HEK293T (cell line): ENCODE measurements around the gene FGF14.

ENCODE experiments used
- CTCF ChIA-PET: fragments of 350-600 bp; formaldehyde crosslinking; extraction: SDS; loops from one replicate; lab custom pipeline; 2021; ENCODE audit warnings: antibody characterized with exemption, inconsistent platforms; lab: Yijun Ruan, JAX
- POLR2A ChIA-PET: fragments of 350-600 bp; formaldehyde crosslinking; extraction: SDS; loops from one replicate; lab custom pipeline; 2020; ENCODE audit warnings: antibody characterized with exemption, inconsistent platforms; lab: Yijun Ruan, JAX
- DNase-seq: peaks from one replicate; pipeline ENCODE4 v3.0.0; 2012; ENCODE audit warnings: mixed read lengths; ENCODE audit errors: extremely low spot score
- ARNT ChIP-seq: fragments of 450-650 bp; IDR thresholded peaks from 2 replicates; pipeline ENCODE4 v1.6.1; 2017; ENCODE audit warnings: mild to moderate bottlenecking
- BHLHE40 ChIP-seq: fragments of 450-650 bp; IDR thresholded peaks from 2 replicates; pipeline ENCODE4 v1.6.1; 2016; ENCODE audit warnings: mild to moderate bottlenecking, moderate library complexity, borderline replicate concordance
- CTBP1 ChIP-seq: fragments of 450-650 bp; IDR thresholded peaks from 2 replicates; pipeline ENCODE4 v1.6.1; 2016; ENCODE audit warnings: borderline replicate concordance
- ELF4 ChIP-seq: fragments of 450-650 bp; IDR thresholded peaks from 2 replicates; pipeline ENCODE4 v1.6.1; 2017; ENCODE audit warnings: antibody characterized with exemption
- FOXA1 ChIP-seq: fragments of 450-650 bp; IDR thresholded peaks from 2 replicates; pipeline ENCODE4 v1.6.1; 2016; ENCODE audit warnings: mild to moderate bottlenecking
- FOXK2 ChIP-seq: fragments of 450-650 bp; IDR thresholded peaks from 2 replicates; pipeline ENCODE4 v1.6.1; 2016; ENCODE audit warnings: mild to moderate bottlenecking
- FOXM1 ChIP-seq: fragments of 450-650 bp; IDR thresholded peaks from 2 replicates; pipeline ENCODE4 v1.6.1; 2017; ENCODE audit warnings: mild to moderate bottlenecking, borderline replicate concordance
- HDGF ChIP-seq: fragments of 450-650 bp; IDR thresholded peaks from 2 replicates; pipeline ENCODE4 v1.6.1; 2017; ENCODE audit warnings: antibody characterized with exemption, borderline replicate concordance
- L3MBTL2 ChIP-seq: fragments of 450-650 bp; conservative IDR thresholded peaks from 2 replicates; pipeline ENCODE4 v1.6.1; 2016; ENCODE audit warnings: mild to moderate bottlenecking
- LEF1 ChIP-seq: fragments of 450-650 bp; IDR thresholded peaks from 2 replicates; pipeline ENCODE4 v1.6.1; 2017; ENCODE audit warnings: mild to moderate bottlenecking, borderline replicate concordance
- NFRKB ChIP-seq: fragments of 450-650 bp; IDR thresholded peaks from 2 replicates; pipeline ENCODE4 v1.6.1; 2016; ENCODE audit warnings: mild to moderate bottlenecking, moderate library complexity
- SP1 ChIP-seq: fragments of 450-650 bp; IDR thresholded peaks from 2 replicates; pipeline ENCODE4 v1.6.1; 2017
- SUZ12 ChIP-seq: fragments of 450-650 bp; IDR thresholded peaks from 2 replicates; pipeline ENCODE4 v1.6.1; 2016; ENCODE audit warnings: mild to moderate bottlenecking
- TARDBP ChIP-seq: fragments of 450-650 bp; IDR thresholded peaks from 2 replicates; pipeline ENCODE4 v1.6.1; 2016
- ZNF384 ChIP-seq: fragments of 450-650 bp; IDR thresholded peaks from 2 replicates; pipeline ENCODE4 v1.6.1; 2016
- TF ChIP-seq, protein P1 (sequence below): fragments of 450-650 bp; IDR thresholded peaks from 2 replicates; pipeline ENCODE4 v1.6.1; 2016

The FGF14 gene

GRCh38 chr13:101876951-101877350, 524.9 kb downstream of the FGF14 start:
- no peak for DNase-seq
- POLR2A ChIA-PET = no interaction called here
- CTCF ChIA-PET = no interaction called here
- TF ChIP-seq FOXM1 = no peak
- TF ChIP-seq CTBP1 = no peak
- no peak for TF ChIP-seq HDGF
- TF ChIP-seq TARDBP = no peak
- TF ChIP-seq ZNF384 = no peak
- no peak for TF ChIP-seq LEF1
- TF ChIP-seq SUZ12 = no peak
- TF ChIP-seq, protein P1, sequence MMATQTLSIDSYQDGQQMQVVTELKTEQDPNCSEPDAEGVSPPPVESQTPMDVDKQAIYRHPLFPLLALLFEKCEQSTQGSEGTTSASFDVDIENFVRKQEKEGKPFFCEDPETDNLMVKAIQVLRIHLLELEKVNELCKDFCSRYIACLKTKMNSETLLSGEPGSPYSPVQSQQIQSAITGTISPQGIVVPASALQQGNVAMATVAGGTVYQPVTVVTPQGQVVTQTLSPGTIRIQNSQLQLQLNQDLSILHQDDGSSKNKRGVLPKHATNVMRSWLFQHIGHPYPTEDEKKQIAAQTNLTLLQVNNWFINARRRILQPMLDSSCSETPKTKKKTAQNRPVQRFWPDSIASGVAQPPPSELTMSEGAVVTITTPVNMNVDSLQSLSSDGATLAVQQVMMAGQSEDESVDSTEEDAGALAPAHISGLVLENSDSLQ = no peak
- no peak for TF ChIP-seq FOXA1
- TF ChIP-seq NFRKB = no peak
- TF ChIP-seq FOXK2 = no peak
- no peak for TF ChIP-seq L3MBTL2
- no peak for TF ChIP-seq SP1
- TF ChIP-seq ARNT = no peak
- no peak for TF ChIP-seq BHLHE40
- no peak for TF ChIP-seq ELF4

DNA sequence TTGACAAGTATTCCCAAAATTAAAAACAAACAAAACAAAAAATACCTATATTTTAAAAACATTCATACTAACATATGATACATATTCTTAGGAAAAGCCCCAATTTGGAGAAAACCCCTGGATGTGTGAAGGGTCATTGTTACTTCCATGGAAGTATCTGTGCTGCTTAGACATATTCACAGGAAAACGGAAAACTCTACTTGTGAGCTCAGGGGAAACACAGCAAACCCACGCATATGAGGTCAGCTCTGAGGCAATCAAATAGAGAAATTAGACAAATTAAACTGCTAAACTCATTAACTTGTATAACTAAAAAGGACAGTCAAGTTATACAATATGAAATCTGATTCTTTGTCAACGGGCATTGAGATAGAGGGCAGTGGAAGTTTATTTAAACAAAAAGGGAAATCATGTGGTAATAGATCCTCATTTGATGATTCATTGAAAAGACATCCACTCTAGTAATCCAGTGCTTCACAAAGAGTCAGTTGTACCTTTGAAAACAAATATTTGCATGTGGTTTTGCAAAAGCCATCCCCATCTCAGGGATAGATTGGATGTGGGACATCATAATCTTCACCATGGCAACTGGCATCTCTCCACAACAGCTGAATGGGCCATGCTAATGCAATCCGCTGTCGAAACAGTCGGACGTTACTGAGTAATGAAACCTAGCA, 526.0 kb downstream of the FGF14 start:
- DNase-seq = no peak
- CTCF ChIA-PET = no interaction called here
- POLR2A ChIA-PET = no interaction called here
- TF ChIP-seq ELF4 (no peak), TARDBP (no peak), HDGF (no peak), CTBP1 (no peak)
- TF ChIP-seq, protein P1 = no peak

- DNase-seq = no peak
- ChIA-PET CTCF (no interaction called here), POLR2A (no interaction called here)
- no peak for TF ChIP-seq FOXK2
Observed at GRCh38 chr13:101875091-101875490, 526.8 kb downstream of the FGF14 start.

DNA sequence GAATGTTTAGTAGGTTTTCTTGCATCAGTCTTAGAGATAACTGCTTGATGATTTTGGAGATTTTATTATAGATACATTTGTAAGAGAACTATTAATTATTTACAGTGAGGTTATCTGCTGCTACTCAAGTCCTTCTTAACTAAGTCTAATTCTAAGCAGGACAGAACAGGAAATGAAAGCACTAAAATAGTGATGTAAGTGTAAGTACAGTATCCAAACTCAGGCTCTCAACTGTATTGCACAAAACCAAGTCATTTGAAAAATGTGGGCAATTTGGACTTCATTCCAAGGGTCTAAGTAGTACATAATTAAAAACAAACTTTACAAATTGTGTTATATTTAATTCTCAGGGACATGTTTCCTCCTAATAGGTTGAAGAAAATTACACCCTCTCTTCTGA, 532.3 kb downstream of the FGF14 start:
- CTCF ChIA-PET = no interaction called here
- POLR2A ChIA-PET = no interaction called here
- TF ChIP-seq ARNT (no peak), ZNF384 (no peak), BHLHE40 (no peak)
- no peak for DNase-seq

GRCh38 chr13:101868585-101869469, 533.0 kb downstream of the FGF14 start:
- ChIA-PET POLR2A (no interaction called here), CTCF (no interaction called here)
- DNase-seq = no peak
- TF ChIP-seq LEF1 (no peak), FOXK2 (no peak), L3MBTL2 (no peak), FOXA1 (no peak), TARDBP (no peak), ELF4 (no peak), SUZ12 (no peak), ZNF384 (no peak), ARNT (no peak)

- DNase-seq = no peak
- POLR2A ChIA-PET = no interaction called here
- TF ChIP-seq LEF1 (no peak), NFRKB (no peak), BHLHE40 (no peak), FOXM1 (no peak), ZNF384 (no peak), ELF4 (no peak)
- CTCF ChIA-PET = no interaction called here
Observed at GRCh38 chr13:101866889-101867581, 534.8 kb downstream of the FGF14 start.

- CTCF ChIA-PET = no interaction called here
Observed at GRCh38 chr13:101858860-101859259, 543.0 kb downstream of the FGF14 start.

More at GRCh38 chr13:101858860-101859259, 543.0 kb downstream of the FGF14 start:
- POLR2A ChIA-PET = no interaction called here
- no peak for DNase-seq
- TF ChIP-seq LEF1 (no peak), HDGF (no peak), FOXK2 (no peak), SP1 (no peak), BHLHE40 (no peak), ELF4 (no peak), FOXM1 (no peak), TARDBP (no peak), FOXA1 (no peak), ARNT (no peak), SUZ12 (no peak), L3MBTL2 (no peak), CTBP1 (no peak), NFRKB (no peak), ZNF384 (no peak)
- TF ChIP-seq, protein P1 = no peak
